ENCODE data around the gene CYB561A3.

DNA sequence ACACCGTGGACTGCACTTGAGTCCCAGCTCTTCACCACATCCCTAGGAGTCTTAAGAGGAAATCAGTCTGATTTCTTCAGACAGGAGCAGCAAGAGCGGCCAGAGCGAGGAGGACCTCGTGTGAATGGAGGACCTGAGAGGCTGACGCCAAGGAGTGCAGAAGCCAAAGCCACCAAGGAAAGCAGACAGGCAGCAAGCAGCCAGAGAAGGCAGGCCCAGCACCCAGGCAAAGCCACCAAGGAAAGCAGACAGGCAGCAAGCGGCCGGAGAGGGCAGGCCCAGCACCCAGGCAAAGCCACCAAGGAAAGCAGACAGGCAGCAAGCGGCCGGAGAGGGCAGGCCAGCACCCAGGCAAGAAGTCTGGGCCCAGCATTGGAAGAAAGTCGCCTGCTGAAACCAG is 11.8 kb downstream of the CYB561A3 start:
- no peak for TF ChIP-seq POLR2A (IDR thresholded peaks at IDR 0.05; ENCODE audit: low read length)
- TF ChIP-seq GATA1 (IDR thresholded peaks at IDR 0.05; ENCODE audit: low read depth, low read length): no peak

All from erythroblast (primary cell).